Tibial nerve (tissue), 4 donors: ENCODE data around the gene CCDC159. TPM values are rescaled to one million over a fixed set of nuclear protein-coding genes. Genes with fewer than 3 reads are reported as not detected.
A peak's percentile ranks its signal among the peaks of the same experiment; 100 is the strongest.

Experiments used
- DNase-seq, 2 donors: peaks; one replicate each; pipeline ENCODE4 v3.0.0-alpha.2; 2019; ENCODE audit warnings: low spot score in 2 of 2
- H3K27ac ChIP-seq, 4 donors: fragments of 200-600 bp; sonication (generic) in 3 of 4; one replicate each; pipeline ENCODE4 v1.5.1; 2017 to 2019; ENCODE audit warnings: mild to moderate bottlenecking in 1 of 4
- H3K27me3 ChIP-seq, 2 donors: fragments of 200-600 bp; sonication (generic) in 1 of 2; one replicate each; pipeline versions ENCODE4 v1.5.1 to v1.6.0; 2017 to 2019
- H3K36me3 ChIP-seq, 3 donors: fragments of 200-600 bp; sonication (generic); one replicate each; pipeline ENCODE4 v1.5.1; 2018 to 2019
- H3K4me1 ChIP-seq, 4 donors: fragments of 200-600 bp; sonication (generic) in 3 of 4; one replicate each; pipeline ENCODE4 v1.5.1; 2017 to 2019
- H3K4me3 ChIP-seq, 4 donors: fragments of 200-600 bp; sonication (generic) in 3 of 4; one replicate each; pipeline ENCODE4 v1.5.1; 2017 to 2019; ENCODE audit warnings: mild to moderate bottlenecking in 1 of 4, moderate library complexity in 1 of 4
- H3K9me3 ChIP-seq, 4 donors: fragments of 200-600 bp; sonication (generic) in 3 of 4; one replicate each; pipeline ENCODE4 v1.5.1; 2017 to 2019
- CTCF ChIP-seq, 5 experiments: fragments of 200-600 bp in 3 of 5; fragments of 450-650 bp in 2 of 5; sonication (generic) in 3 of 5; IDR thresholded peaks; one replicate each; pipeline ENCODE4 v1.5.1; 2016 to 2019; ENCODE audit warnings: antibody characterized with exemption in 5 of 5, mild to moderate bottlenecking in 3 of 5, moderate library complexity in 2 of 5
- EP300 ChIP-seq, 2 donors: sonication (generic); formaldehyde crosslinking; IDR thresholded peaks; one replicate each; pipeline ENCODE4 v1.6.1; 2017; ENCODE audit warnings: antibody characterized with exemption in 2 of 2, mild to moderate bottlenecking in 1 of 2
- POLR2A ChIP-seq, 2 donors: fragments of 450-650 bp; IDR thresholded peaks; one replicate each; pipeline ENCODE4 v1.6.1; 2017; ENCODE audit warnings: antibody characterized with exemption in 2 of 2, mild to moderate bottlenecking in 2 of 2, moderate library complexity in 2 of 2
- WGBS, 2 donors: methylation state at CpG; one replicate each; pipeline ENCODE4 v1.1.5; 2018; 5-methylcytosine and 5-hydroxymethylcytosine counted together
- total RNA-seq, 4 donors: library from RNA; depleted of rRNA; stranded (reverse); fragments of >200 nt; gene quantifications; one replicate each; pipeline ENCODE4 v1.1.0, GENCODE V29; 2016

CCDC159 gene
- total RNA-seq, 4 donors from 2014 or later, result 23.2 to 33.7 (median 30.8) TPM

- no peak for DNase-seq
- Histone ChIP-seq H3K4me3 (no peak overlapping the region), H3K27me3 (peaks cover 0 to 31% of the 10 kb centered on the region in 2 donors), H3K36me3 (no peaks in the 10 kb centered on the region), H3K4me1 (peaks cover 0 to 42% (median 30%) of the 10 kb centered on the region in 4 donors), H3K27ac (no peak overlapping the region), H3K9me3 (no peaks in the 10 kb centered on the region)
- TF ChIP-seq POLR2A (IDR thresholded peaks at IDR 0.05) (no peak), EP300 (IDR thresholded peaks at IDR 0.05) (no peak), CTCF (IDR thresholded peaks at IDR 0.05) (no peak)
- WGBS, 2 donors, result 85 to 89% methylated on average over 5 of the region's 5 CpGs
Measured at GRCh38 chr19:11384778-11385129, 38.4 kb downstream of the CCDC159 start.

GRCh38 chr19:11387162-11388034 is 41.1 kb downstream of the CCDC159 start:
- no peaks in the 10 kb centered on the region for H3K36me3 ChIP-seq
- peak overlapping the region in 2 of 4 donors; percentile 14 to 16 for H3K27ac ChIP-seq
- DNase-seq, result no peak
- WGBS, 2 donors, result 72 to 76% methylated on average over 19 of the region's 19 CpGs
- H3K27me3 ChIP-seq, result peaks cover 0 to 19% of the 10 kb centered on the region in 2 donors
- no peak for TF ChIP-seq EP300 (IDR thresholded peaks at IDR 0.05)
- no peak for TF ChIP-seq POLR2A (IDR thresholded peaks at IDR 0.05)
- no peak for TF ChIP-seq CTCF (IDR thresholded peaks at IDR 0.05)
- H3K9me3 ChIP-seq, result peaks cover 0 to 9% (median 0%) of the 10 kb centered on the region in 4 donors
- peaks cover 0 to 21% (median 13%) of the 10 kb centered on the region in 4 donors for H3K4me1 ChIP-seq
- H3K4me3 ChIP-seq, result no peak overlapping the region

DNA sequence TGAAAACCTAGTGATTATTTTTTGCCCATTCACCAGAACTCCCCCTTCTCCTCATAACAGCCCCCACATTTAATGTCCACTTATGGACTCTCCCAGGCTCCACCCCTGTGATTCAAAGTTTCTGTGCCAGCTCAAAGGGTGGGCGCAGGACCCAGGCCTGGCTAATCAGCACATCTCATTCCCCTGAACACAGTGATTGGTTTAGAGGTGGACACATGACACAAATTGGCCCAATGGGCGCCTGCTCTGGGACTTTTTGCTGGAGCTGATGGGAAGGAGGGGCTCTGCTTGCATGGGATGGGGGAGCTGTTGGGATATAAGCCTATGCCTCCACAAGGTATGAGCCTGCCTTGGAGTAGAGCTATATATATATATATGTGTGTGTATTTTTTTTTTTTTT is 44.0 kb downstream of the CCDC159 start:
- H3K9me3 ChIP-seq, result peaks cover 0 to 9% (median 0%) of the 10 kb centered on the region in 4 donors
- no peak for DNase-seq
- no peaks in the 10 kb centered on the region for H3K27me3 ChIP-seq
- no peaks in the 10 kb centered on the region for H3K36me3 ChIP-seq
- H3K27ac ChIP-seq, result no peak overlapping the region
- H3K4me3 ChIP-seq, result no peak overlapping the region
- no peak for TF ChIP-seq POLR2A (IDR thresholded peaks at IDR 0.05)
- no peak for TF ChIP-seq CTCF (IDR thresholded peaks at IDR 0.05)
- TF ChIP-seq EP300 (IDR thresholded peaks at IDR 0.05), result no peak
- 92 to 95% methylated on average over 2 of the region's 2 CpGs for WGBS, 2 donors
- H3K4me1 ChIP-seq, result no peaks in the 10 kb centered on the region

- no peak for DNase-seq
- no peak overlapping the region for H3K4me3 ChIP-seq
- H3K4me1 ChIP-seq, result no peaks in the 10 kb centered on the region
- no peaks in the 10 kb centered on the region for H3K36me3 ChIP-seq
- no peaks in the 10 kb centered on the region for H3K27me3 ChIP-seq
- WGBS, 2 donors, result 78% methylated on average over 4 of the region's 4 CpGs
- TF ChIP-seq CTCF (IDR thresholded peaks at IDR 0.05), result no peak
- TF ChIP-seq POLR2A (IDR thresholded peaks at IDR 0.05), result no peak
- TF ChIP-seq EP300 (IDR thresholded peaks at IDR 0.05), result no peak
- peaks cover 0 to 9% (median 0%) of the 10 kb centered on the region in 4 donors for H3K9me3 ChIP-seq
- no peak overlapping the region for H3K27ac ChIP-seq
Measured at GRCh38 chr19:11390933-11391680, 44.8 kb downstream of the CCDC159 start.
